GM18498 (cell line): ENCODE data around the gene MAP3K7CL.

ENCODE experiments used
- ATAC-seq: cut with Tn5 transposase; IDR thresholded peaks from one replicate; pipeline ENCODE4 v1.9.1; 2021; ENCODE audit warnings: mild to moderate bottlenecking, moderate library complexity; ENCODE audit not compliant: unreplicated experiment

The MAP3K7CL gene

DNA sequence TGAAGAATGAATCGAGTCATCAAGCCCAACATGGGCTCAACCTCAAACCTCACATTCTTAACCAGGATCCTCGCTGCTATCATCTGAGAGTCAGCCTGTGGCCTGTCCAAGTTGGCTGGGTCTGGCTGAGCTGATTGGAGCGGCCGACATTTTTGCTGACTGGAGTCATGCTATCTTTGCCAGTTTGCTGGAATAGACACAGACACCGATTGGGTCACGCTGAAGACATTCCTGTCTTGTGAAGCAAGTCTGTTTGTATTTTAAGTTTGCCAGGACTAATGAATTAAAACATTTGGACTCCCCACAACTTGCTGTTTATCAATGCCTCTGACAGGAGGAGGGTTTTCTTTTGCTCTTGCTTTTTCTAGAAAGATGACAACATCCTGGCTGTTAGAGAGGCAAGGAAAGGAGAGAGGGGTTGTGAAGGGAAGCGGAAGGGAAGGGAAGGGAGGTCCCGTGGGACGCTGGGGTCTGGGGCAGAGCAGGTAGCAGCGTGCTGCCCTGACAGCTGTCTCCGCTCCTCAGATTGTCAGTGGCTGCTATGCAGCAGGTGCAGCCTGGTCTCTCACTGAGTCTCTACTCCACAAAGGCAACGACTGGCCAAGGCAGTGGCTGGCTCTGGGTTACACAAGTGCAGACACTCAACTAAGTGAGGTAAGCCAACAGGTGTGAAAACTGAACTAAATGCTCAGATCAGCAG, at the start of gene MAP3K7CL:
MAP3K7CL (plus strand) TSS at position 375 of the 700 bp plus-strand sequence. CDS start 2,701 bp downstream, outside the sequence.
- ATAC-seq: no peak

DNA sequence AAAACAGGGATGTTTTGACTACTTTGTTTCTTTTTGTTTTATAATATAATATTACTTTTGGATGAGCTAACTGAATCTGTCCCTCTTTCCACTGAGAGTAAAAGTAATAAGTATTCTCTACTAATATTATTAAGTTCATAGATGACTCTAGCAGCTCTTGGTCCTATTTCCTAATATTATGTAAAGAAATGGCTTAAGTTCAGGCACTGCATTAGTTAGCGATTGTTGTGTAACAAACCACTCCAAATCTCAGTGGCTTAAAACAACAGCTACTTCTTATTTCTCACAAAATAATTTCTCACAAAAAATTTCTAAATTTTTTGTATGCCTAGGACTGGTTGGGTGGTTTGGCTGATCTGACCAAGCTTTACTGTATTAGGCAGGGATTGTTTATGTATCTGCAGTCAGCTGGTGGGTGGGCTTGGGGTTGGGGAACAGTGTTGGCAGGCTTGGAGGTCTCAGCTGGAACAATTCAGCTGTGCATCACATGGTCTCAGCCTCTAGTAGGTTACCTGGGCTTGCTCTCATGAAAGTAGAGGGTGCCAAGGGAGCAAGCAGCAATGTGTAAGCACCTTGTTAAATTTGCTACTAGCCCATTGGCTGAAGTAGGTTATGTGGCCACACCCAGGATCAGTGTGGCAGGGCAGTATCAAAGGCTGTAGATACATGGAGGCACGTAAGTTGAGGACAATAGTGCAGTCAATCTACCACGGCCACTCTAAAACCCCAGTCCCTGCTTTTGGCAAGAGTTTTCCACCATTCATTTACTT, 48.2 kb upstream of the MAP3K7CL start:
- no peak for ATAC-seq

DNA sequence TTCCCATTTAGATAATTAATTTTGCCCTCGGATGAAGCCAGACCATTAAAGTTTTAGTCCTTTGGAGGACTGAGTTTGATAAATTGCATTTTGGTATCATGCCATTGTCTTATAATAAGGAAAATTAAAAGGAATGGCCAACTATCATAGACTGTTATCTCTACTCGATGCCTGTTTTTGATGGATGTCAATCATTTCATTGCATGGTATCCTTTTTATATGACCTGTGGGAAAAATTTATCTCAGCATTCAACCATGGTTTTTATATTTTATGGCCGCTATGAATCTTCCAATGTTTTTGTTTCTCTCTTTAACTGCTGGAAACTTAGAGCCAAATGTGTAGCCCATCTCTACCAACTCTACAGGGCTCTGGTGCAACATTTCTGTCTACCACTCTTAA, 47.1 kb upstream of the MAP3K7CL start:
- no peak for ATAC-seq

DNA sequence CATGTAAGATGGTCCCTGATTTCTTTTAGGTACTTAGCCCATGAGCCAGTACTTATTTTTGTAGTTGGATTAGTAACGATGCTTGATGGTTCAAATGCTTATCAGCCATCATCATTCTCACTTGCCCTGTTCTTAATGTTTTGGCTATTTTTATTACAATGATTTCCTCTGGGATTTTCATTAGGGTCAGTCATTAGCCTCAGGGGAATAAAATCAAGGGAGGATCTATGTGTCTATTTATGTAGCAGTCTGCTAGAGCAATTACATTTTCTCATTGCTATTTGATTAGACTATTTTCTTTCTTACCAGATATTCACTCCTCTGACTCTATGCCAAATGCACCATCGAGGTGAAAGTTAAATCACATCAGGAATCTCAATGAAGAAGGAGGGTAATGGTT, 46.1 kb upstream of the MAP3K7CL start:
- no peak for ATAC-seq

DNA sequence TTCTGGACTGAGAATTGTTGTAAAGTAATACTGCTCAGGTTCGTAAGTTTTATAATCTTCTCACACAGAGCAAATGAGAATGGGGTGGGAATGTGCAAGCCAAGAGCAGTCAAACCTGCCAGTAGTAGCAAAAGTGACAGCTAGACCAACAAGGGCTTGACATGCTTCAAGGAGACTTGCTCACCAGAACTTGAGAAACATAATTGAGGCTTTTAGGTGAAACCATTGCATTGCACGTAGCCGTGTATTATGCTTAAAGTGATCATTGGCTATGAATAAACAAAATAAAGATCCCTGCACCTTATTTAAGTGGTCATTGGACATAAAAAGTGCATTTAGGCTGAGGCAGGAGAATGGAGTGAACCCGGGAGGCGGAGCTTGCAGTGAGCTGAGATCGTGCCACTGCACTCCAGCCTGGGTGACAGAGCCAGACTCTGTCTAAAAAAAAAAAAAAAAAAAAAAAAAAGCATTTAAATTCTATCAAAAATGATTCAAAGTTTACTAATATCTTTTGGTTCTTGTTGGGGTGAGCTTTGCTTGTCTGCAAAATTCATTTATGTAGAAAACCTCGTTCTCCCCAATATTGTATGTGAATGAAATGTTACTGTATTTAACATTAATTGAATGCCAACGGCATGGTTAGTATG, 45.2 kb upstream of the MAP3K7CL start:
- no peak for ATAC-seq

- no peak for ATAC-seq
Measured at GRCh38 chr21:29091033-29091432, 39.4 kb upstream of the MAP3K7CL start.

GRCh38 chr21:29092102-29092959, 38.1 kb upstream of the MAP3K7CL start:
- ATAC-seq: no peak

DNA sequence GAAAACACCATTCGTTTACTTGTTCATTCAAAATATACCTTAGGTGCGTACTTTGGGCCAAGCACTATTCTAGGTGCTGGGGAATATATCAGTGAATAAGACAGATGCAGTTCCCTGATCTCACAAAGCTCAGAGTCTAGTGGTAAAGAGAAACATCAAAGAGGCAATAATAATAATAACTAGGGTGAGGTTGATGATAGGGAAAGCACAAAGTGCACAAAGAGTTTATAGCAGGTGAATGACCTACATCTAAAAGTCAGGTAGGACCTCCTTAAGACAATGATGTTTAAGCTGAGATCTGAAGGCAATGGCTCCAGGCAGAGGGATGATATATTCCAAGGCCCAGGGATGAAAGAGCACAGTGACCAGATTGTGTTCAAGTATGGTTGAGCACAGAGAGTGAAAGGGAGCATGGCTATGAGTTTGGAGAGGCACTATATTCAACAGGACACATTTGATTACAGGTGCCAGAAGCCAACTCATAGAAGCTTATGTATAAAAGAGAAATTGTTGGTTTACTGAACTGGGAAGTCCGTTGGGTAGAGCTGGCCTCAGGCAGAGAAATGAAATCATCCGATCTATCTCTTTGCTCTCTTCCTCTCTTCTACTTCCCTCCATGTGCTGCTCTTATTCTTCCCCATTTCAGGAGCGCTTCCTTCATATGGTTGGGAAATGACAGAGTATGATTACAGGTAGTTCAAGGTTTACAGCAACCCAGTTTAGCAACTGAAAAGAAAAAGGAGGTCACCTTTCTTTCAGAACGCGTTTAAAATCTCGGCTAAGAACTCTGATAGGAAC, 34.0 kb upstream of the MAP3K7CL start:
- no peak for ATAC-seq

DNA sequence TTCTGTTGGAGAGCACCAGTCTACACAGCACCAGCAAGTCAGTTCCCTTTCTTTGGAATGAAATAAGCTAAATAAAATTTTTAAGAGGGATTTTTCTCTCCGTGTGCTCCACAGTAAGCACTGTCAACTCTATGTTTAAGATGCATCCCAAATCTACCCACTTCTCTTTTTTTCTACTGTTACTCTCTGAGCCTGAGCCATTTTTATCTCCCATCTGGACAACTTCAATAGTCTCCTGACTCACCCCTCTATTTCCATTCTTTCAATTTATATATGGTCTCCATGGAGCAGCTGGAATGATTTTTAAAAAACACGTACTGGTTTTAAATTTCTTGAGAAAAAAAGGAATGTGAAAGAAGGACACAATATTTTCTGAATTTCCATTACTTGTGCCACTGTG, 32.3 kb upstream of the MAP3K7CL start:
- no peak for ATAC-seq

GRCh38 chr21:29102791-29103257, 27.6 kb upstream of the MAP3K7CL start:
- no peak for ATAC-seq

DNA sequence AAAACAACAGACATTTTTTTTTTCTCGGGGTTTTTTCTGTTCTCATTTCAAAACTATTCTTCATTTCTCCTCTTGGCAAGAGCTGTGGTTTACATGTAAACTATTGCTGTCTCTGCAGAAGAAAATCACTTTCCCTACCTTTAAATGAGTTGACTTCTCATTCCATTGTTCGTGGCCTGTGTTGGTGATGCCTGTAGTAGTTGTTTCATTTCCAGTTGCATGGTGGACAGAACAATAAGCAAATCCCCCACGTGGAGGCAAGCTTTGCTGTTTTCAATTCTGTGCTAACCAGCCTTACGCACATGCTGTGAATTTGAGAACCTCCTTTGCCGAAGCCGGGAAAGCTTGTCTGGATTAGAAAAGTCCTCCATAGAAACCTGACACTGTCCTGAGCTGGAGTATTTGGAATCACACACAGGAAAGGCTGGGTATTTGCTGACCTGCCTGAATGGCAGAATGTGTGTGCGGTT, 26.2 kb upstream of the MAP3K7CL start:
- ATAC-seq: no peak

- ATAC-seq: no peak
Measured at GRCh38 chr21:29105218-29105617, 25.2 kb upstream of the MAP3K7CL start.

DNA sequence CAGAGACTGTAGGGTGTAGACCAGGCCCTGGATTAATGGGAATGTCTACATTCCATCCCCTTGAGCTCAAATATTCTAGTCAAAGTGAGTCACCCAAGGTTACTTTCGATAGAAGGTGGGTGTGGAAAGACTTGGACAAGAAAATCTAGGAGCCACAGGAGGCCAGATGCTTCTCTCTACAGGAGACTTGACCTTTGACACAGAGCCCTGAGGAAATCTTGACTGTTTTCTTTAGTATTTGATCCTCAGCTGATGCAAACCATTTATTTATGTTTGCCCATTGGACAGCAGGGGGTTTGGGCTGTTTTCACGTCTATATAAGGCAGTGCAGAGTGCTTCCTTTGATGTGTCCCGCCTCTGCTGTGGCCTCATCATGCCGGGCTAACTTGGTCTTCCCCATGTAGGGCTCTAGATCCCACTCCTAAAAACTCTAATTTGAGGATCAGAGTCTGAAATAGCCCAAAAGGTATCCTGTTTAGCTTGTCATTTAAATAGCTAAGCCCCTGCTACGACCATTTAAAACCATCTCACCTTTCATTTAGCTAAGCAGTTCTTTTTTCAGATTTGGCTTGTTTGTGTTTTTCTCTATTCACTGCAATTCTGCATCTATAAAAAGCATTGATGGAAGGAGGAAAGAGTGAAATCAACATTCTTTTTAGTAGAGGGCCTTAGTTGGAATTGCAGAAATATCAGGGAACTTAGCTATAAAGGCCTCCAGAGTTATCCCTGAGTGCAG, 15.5 kb upstream of the MAP3K7CL start:
- ATAC-seq: no peak

GRCh38 chr21:29115899-29116298, 14.5 kb upstream of the MAP3K7CL start:
- ATAC-seq: no peak

DNA sequence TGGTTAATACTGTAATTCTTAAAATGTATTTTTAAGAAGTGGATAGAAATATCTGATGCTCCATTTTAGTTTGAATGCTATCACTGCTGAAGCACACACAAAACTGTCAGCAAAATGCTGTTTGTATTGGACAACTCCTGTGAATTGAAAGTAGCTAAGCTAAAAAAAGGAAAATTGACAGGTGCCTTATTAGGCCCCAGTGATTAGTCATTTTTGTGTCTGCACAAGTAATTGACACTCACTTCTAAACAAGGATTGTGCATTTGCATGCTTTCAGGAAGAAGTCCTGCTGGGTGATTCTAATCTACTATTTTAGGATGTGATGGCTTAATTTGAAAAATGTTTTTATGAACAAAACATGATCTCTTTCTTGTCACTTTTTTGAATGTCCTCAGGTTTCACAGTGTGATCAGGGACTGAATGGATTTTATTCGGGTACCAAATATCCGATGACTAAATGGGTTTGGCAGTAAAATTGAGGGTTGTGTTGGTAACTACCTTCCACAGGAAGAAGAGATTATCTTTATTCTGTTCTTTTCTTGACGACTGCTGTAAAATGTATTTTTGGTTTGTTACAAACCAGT, 13.0 kb upstream of the MAP3K7CL start:
- ATAC-seq: peak; percentile 62

DNA sequence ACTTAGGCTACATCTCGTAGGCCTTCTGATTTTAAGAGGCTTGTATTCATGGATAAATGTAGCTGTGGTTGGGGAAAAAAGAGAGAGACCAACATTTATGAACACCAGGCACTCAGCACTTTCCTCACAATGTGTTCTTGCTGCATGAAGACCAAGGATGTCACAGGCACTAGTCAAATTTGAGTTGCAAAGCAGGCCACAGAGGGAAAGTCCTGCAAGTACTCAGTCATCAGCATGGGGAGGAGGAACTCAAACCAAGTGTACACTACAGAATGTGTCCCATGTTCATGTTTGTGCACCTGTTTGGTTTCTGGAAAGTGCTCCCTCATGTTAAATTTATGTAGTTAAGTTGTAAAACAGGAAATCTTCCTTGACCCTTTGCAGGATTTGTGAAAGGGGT, 8.7 kb upstream of the MAP3K7CL start:
- ATAC-seq: peak; percentile 55

GRCh38 chr21:29124645-29125044, 5.8 kb upstream of the MAP3K7CL start:
- no peak for ATAC-seq

- ATAC-seq: peak; percentile 88
Measured at GRCh38 chr21:29125191-29125590, 5.3 kb upstream of the MAP3K7CL start.

DNA sequence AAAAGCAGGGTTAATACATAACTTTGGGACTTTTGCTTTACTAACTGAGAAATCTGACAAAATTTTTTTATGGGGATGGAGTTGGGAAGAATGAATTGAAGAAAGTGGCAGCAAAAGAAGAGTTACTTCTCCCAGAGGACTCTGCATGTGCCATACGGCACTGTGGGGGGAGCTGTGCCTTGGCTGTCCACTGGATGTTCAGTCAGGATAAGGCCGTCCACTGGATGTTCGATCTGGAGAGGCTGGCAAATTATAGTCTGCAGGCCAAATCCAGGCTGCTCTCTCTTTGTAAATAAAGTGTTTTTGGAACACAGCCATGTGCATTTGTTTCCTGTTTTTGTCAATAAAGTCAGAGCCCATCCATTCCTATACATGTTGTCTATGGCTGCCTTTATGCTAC, 4.5 kb upstream of the MAP3K7CL start:
- ATAC-seq: no peak
